Measurements from ENCODE around the gene SLC39A8.

GRCh38 chr4:102305666-102306065 is 39.6 kb downstream of the SLC39A8 start:
- no peak for TF ChIP-seq CTCF (IDR thresholded peaks at IDR 0.05)
- no peak for TF ChIP-seq POLR2A (IDR thresholded peaks at IDR 0.05)

Measured in right lobe of liver (tissue), 4 donors.